Heart right ventricle (tissue), 16 donors: ENCODE results near the gene ZBTB25. TPM values are rescaled to one million over a fixed set of nuclear protein-coding genes. Genes with fewer than 3 reads are reported as not detected.

Source experiments
- ATAC-seq, 8 donors: fragments of 200-7000 bp; cut with Tn5 transposase; one replicate each; pipeline ENCODE4 v1.9.1; 2020; ENCODE audit warnings: mild to moderate bottlenecking in 8 of 8, moderate library complexity in 8 of 8, moderate number of reproducible peaks in 1 of 8
- DNase-seq, 2 donors: peaks; one replicate each; pipeline ENCODE4 v3.0.0-alpha.2; 2020
- H3K27ac ChIP-seq, 10 donors: fragments of 200-600 bp; sonication (generic) in 2 of 10; one replicate each; pipeline versions ENCODE4 v1.5.0 to v1.8.0; 2020 to 2022; ENCODE audit warnings: mild to moderate bottlenecking in 3 of 10
- H3K27me3 ChIP-seq, 7 donors: fragments of 200-600 bp; one replicate each; pipeline ENCODE4 v1.8.0; 2021 to 2022; ENCODE audit warnings: mild to moderate bottlenecking in 2 of 7
- H3K36me3 ChIP-seq, 9 donors: fragments of 200-600 bp; sonication (generic) in 1 of 9; one replicate each; pipeline versions ENCODE4 v1.5.0 to v1.8.0; 2020 to 2022; ENCODE audit warnings: mild to moderate bottlenecking in 2 of 9
- H3K4me1 ChIP-seq, 9 donors: fragments of 200-600 bp; sonication (generic) in 1 of 9; one replicate each; pipeline versions ENCODE4 v1.5.0 to v1.8.0; 2020 to 2022; ENCODE audit warnings: mild to moderate bottlenecking in 4 of 9
- H3K4me3 ChIP-seq, 10 donors: fragments of 200-600 bp; sonication (generic) in 2 of 10; one replicate each; pipeline versions ENCODE4 v1.5.0 to v1.8.0; 2020 to 2022; ENCODE audit warnings: mild to moderate bottlenecking in 7 of 10, moderate library complexity in 2 of 10
- H3K9me3 ChIP-seq, 11 donors: fragments of 200-600 bp in 10 of 11; sonication (generic) in 2 of 11; one replicate each; pipeline versions ENCODE4 v1.5.0 to v1.8.0; 2013 to 2022; ENCODE audit warnings: mild to moderate bottlenecking in 2 of 11, control low read depth in 1 of 11, moderate library complexity in 1 of 11
- WGBS, 2 donors: extraction: QIAGEN DNeasy Blood & Tissue Kit; methylation state at CpG; one replicate each; pipeline ENCODE4 v1.1.7; 2013; ENCODE audit warnings: inconsistent platforms in 1 of 2; 5-methylcytosine and 5-hydroxymethylcytosine counted together
- intact Hi-C, 10 donors: fragments of 100-400 bp; cut with DNase I; formaldehyde crosslinking; loops; one replicate each; pipeline versions ENCODE4 v1.11.1 to v1.14.2; 2022
- polyA plus RNA-seq, 2 donors: library from polyadenylated mRNA; stranded (reverse); fragments of 200-250 nt; gene quantifications; one replicate each; pipeline ENCODE4 v1.2.3, GENCODE V29; 2013
- total RNA-seq, 10 donors: library from RNA; stranded (reverse); fragmentation: NEBNext Ultra II Directional in 3 of 10; extraction: Animal tissue kit (Norgen Biotek cat#: 25700) in 3 of 10; gene quantifications; one replicate each; pipeline versions ENCODE4 v1.2.1 to v1.2.4, GENCODE V29; 2021 to 2023
- TF ChIP-seq, protein P1 (sequence below), 9 donors: fragments of 200-600 bp; sonication (generic) in 2 of 9; IDR thresholded peaks; one replicate each; pipeline versions ENCODE4 v1.5.0 to v1.8.0; 2021 to 2022; ENCODE audit warnings: antibody characterized with exemption in 9 of 9, mild to moderate bottlenecking in 5 of 9, moderate library complexity in 1 of 9
- donor health status: Arrhythmogenic right ventricular cardiomyopathy.
- donor health status: ischemic (EF 13 %, LVEDD 7.1; RV severe dilation, severe dysfunction).
- donor health status: healthy with polysubstance abuse.
- donor health status: DM: no; HTN: yes; CAD: no.
- donor health status: DM: no; HTN: no; CAD: no.
- donor health status: ischemic (EF 25% LVEDD 6.9; RV normal size, moderate dysfunction).
- donor health status: ischemic (EF 25% LVEDD 5.7; RV mildly dilated, moderate dysfunction).
- donor health status: healthy.
- donor health status: DM: yes; HTN: yes; CAD: no.
- donor health status: Ischemic cardiomyopathy.
- donor health status: ischemic (EF 35%, LVEDD 5.7; RV mildly dilated, moderate dysfunction).
- donor health status: nonischemic (EF 11% LVEDD 7.7; RV severe dilation, severe dysfunction).
- donor health status: DM: yes; HTN: yes; CAD: no.
- donor health status: PGD.
- donor health status: ischemic (EF 29% LVEDD 5.4; RV normal size, mild dysfunction).
- donor health status: nonischemic (EF 23%, LVEDD 6.1; RV moderate dilation, normal function).

ZBTB25 gene
- total and polyA plus RNA-seq, 12 donors, result 3.0 to 24.7 (median 20.3) TPM

DNA sequence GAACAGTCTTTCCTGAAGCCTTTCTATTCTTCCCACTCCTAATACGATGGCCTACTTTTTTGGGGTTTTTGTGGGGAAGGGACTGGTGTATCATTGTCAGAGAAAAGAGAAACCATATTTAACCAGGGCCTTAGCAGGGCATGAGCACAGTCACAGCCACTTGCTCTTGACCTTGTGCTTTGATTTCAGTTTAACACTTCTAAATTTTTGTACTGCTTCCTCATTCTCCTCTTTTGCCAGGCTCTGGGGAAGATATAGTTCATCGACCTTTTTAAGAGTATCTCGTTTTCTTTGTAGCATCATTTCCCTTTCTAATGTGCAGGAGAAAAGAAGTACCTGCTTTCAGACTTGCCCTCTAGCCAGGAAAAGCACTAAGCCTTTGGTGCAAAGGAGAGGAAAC, 3.1 kb upstream of the ZBTB25 start:
- H3K27ac ChIP-seq, result peak overlapping the region in 8 of 10 donors; percentile 23 to 100 (median 99)
- no peaks in the 10 kb centered on the region for H3K9me3 ChIP-seq
- peak overlapping the region in 8 of 10 donors; percentile 66 to 97 (median 79) for H3K4me3 ChIP-seq
- ATAC-seq (no peak), DNase-seq (no peak)
- TF ChIP-seq, protein P1, sequence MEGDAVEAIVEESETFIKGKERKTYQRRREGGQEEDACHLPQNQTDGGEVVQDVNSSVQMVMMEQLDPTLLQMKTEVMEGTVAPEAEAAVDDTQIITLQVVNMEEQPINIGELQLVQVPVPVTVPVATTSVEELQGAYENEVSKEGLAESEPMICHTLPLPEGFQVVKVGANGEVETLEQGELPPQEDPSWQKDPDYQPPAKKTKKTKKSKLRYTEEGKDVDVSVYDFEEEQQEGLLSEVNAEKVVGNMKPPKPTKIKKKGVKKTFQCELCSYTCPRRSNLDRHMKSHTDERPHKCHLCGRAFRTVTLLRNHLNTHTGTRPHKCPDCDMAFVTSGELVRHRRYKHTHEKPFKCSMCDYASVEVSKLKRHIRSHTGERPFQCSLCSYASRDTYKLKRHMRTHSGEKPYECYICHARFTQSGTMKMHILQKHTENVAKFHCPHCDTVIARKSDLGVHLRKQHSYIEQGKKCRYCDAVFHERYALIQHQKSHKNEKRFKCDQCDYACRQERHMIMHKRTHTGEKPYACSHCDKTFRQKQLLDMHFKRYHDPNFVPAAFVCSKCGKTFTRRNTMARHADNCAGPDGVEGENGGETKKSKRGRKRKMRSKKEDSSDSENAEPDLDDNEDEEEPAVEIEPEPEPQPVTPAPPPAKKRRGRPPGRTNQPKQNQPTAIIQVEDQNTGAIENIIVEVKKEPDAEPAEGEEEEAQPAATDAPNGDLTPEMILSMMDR (IDR thresholded peaks at IDR 0.05), result no peak
- H3K4me1 ChIP-seq, result peaks cover 8 to 72% (median 69%) of the 10 kb centered on the region in 9 donors
- H3K36me3 ChIP-seq, result no peaks in the 10 kb centered on the region
- 26 to 36% methylated on average over 3 of the region's 3 CpGs for WGBS, 2 donors
- H3K27me3 ChIP-seq, result no peaks in the 10 kb centered on the region
- intact Hi-C loops, result loop anchor here in 1 of 10 donors (10.0 kb wide), 1 partner anchor 162 kb away; no protein-coding TSS in a partner anchor

- intact Hi-C loops, result loop anchor here in 1 of 10 donors (10.0 kb wide), 1 partner anchor 160 kb away; no protein-coding TSS in a partner anchor
- peak overlapping the region; percentile 66 to 97 (median 79) for H3K4me3 ChIP-seq
- no peaks in the 10 kb centered on the region for H3K36me3 ChIP-seq
- H3K27ac ChIP-seq, result peak overlapping the region; percentile 97 to 100 (median 99)
- ATAC-seq (peak; percentile 45 to 76 (median 68)), DNase-seq (peak; percentile 89 to 93)
- no peaks in the 10 kb centered on the region for H3K27me3 ChIP-seq
- peaks cover 10 to 72% (median 69%) of the 10 kb centered on the region in 9 donors for H3K4me1 ChIP-seq
- 0 to 1% methylated on average over 65 to 68 of the region's 68 CpGs for WGBS, 2 donors
- no peaks in the 10 kb centered on the region for H3K9me3 ChIP-seq
- TF ChIP-seq, protein P1 (IDR thresholded peaks at IDR 0.05), result no peak
Observed at GRCh38 chr14:64504897-64505794, 1.5 kb upstream of the ZBTB25 start.

GRCh38 chr14:64504310-64504896, 765 bp upstream of the ZBTB25 start, which contains the start of gene ZBTB1:
Gene ZBTB1 (plus strand): TSS chr14:64504770. CDS start chr14:64521505, 16,735 bp downstream.
- ATAC-seq (peak; percentile 54 to 78 (median 64)), DNase-seq (peak; percentile 81 to 88)
- Histone ChIP-seq H3K27ac (peak within 1 kb of the TSS; percentile 97 to 100 (median 99)), H3K4me3 (peak within 1 kb of the TSS; percentile 66 to 97 (median 79)), H3K9me3 (no peaks in the 10 kb centered on the region), H3K36me3 (no peaks in the 10 kb centered on the region), H3K4me1 (peaks cover 10 to 75% (median 70%) of the 10 kb centered on the region in 9 donors), H3K27me3 (no peaks in the 10 kb centered on the region)
- TF ChIP-seq, protein P1 (IDR thresholded peaks at IDR 0.05), result no peak
- intact Hi-C loops, result loop anchor here in 1 of 10 donors (10.0 kb wide), 1 partner anchor 160 kb away; no protein-coding TSS in a partner anchor
- 0% methylated on average over 53 to 63 of the region's 63 CpGs for WGBS, 2 donors

DNA sequence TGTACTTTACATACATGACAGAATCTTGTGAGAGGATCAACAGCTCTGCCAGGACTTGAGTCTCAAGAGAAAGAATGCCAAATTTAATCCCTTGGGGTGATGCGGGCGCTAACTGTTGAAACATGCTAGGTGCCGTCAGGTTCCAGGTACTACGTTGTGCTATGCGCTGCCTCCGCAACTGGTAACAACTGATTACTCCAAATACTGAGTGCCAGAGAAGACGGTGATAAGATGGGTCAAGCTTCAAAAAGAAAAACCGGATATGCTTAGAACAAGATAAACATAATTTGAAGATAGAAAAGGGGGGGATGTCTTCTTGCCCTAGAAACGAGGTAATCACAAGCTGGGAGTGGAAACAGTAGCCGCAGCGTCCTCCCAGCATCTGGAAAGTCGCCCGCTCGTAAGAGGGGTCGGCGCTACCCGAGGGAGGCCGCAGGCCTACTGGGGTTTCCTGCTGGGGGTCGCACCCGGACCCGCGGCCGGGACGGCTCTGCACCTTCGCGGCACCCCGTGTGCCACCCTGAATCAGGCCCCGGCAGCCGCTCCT, 678 bp downstream of the ZBTB25 start:
- 1% methylated on average over 29 of the region's 29 CpGs for WGBS, 2 donors
- Histone ChIP-seq H3K4me1 (peaks cover 10 to 75% (median 59%) of the 10 kb centered on the region in 9 donors), H3K27me3 (no peaks in the 10 kb centered on the region), H3K27ac (peak overlapping the region; percentile 97 to 100 (median 99)), H3K36me3 (peaks cover 0 to 7% (median 0%) of the 10 kb centered on the region in 9 donors), H3K9me3 (no peaks in the 10 kb centered on the region), H3K4me3 (peak overlapping the region; percentile 66 to 97 (median 79))
- intact Hi-C loops, result loop anchor here in 1 of 10 donors (10.0 kb wide), 1 partner anchor 158 kb away; no protein-coding TSS in a partner anchor
- TF ChIP-seq, protein P1 (IDR thresholded peaks at IDR 0.05), result no peak
- DNase-seq, result no peak
- peak in 6 of 8 donors; percentile 0 to 28 (median 2) for ATAC-seq
